Gastroesophageal sphincter (tissue), 4 donors: ENCODE data around the gene TCEAL1. TPM values are rescaled to one million over a fixed set of nuclear protein-coding genes. Genes with fewer than 3 reads are reported as not detected.
"Not testable (repeated sequence)": the region's sequence is repeated elsewhere in the genome, so short reads cannot be mapped to it uniquely, and the experiment has no call there.

Experiments used
- ATAC-seq: fragments of 150-250 bp; one replicate; pipeline ENCODE4 v1.9.1; 2016; ENCODE audit warnings: mild to moderate bottlenecking, moderate library complexity
- H3K27ac ChIP-seq, 4 donors: fragments of 200-600 bp; sonication (generic) in 3 of 4; 1 replicate in 3 of 4; 2 replicates in 1 of 4; pipeline ENCODE4 v1.5.1; 2016 to 2019
- H3K27me3 ChIP-seq: fragments of 200-600 bp; sonication (generic); one replicate; pipeline ENCODE4 v1.5.1; 2019
- H3K36me3 ChIP-seq, 2 donors: fragments of 200-600 bp; sonication (generic); one replicate each; pipeline ENCODE4 v1.5.1; 2019; ENCODE audit warnings: control low read depth in 1 of 2
- H3K4me1 ChIP-seq, 3 donors: fragments of 200-600 bp; sonication (generic); 1 replicate in 2 of 3; 2 replicates in 1 of 3; pipeline ENCODE4 v1.5.1; 2016 to 2019; ENCODE audit warnings: control low read depth in 2 of 3
- H3K4me3 ChIP-seq, 2 donors: fragments of 200-600 bp; sonication (generic); one replicate each; pipeline ENCODE4 v1.5.1; 2019; ENCODE audit warnings: mild to moderate bottlenecking in 1 of 2, moderate library complexity in 1 of 2
- H3K9me3 ChIP-seq, 3 donors: fragments of 200-600 bp; sonication (generic); one replicate each; pipeline ENCODE4 v1.5.1; 2017 to 2019; ENCODE audit warnings: control low read depth in 2 of 3
- CTCF ChIP-seq, 4 experiments: fragments of 200-600 bp in 2 of 4; fragments of 450-650 bp in 2 of 4; sonication (generic) in 1 of 4; IDR thresholded peaks; one replicate each; pipeline ENCODE4 v1.5.1; 2017 to 2019; ENCODE audit warnings: antibody characterized with exemption in 4 of 4, mild to moderate bottlenecking in 2 of 4, moderate library complexity in 2 of 4
- EP300 ChIP-seq: sonication (generic); formaldehyde crosslinking; IDR thresholded peaks from one replicate; pipeline ENCODE4 v1.6.1; 2017; ENCODE audit warnings: antibody characterized with exemption, mild to moderate bottlenecking
- POLR2A ChIP-seq, 2 donors: fragments of 450-650 bp; IDR thresholded peaks; one replicate each; pipeline ENCODE4 v1.6.1; 2017; ENCODE audit warnings: antibody characterized with exemption in 2 of 2, mild to moderate bottlenecking in 2 of 2, moderate library complexity in 1 of 2
- POLR2AphosphoS5 ChIP-seq: sonication (generic); formaldehyde crosslinking; IDR thresholded peaks from one replicate; pipeline ENCODE4 v1.6.1; 2017; ENCODE audit warnings: antibody characterized with exemption
- WGBS, 2 donors: methylation state at CpG; one replicate each; pipeline ENCODE4 v1.1.5; 2018; ENCODE audit warnings: low coverage in 1 of 2; 5-methylcytosine and 5-hydroxymethylcytosine counted together
- total RNA-seq, 4 donors: library from RNA; depleted of rRNA; stranded (reverse); fragments of >200 nt; gene quantifications; one replicate each; pipeline ENCODE4 v1.1.0, GENCODE V29; 2016

The TCEAL1 gene
- total RNA-seq, 4 donors from 2014 or later, result 177 to 424 (median 237) TPM

- Histone ChIP-seq H3K36me3 (no peaks in the 10 kb centered on the region), H3K9me3 (no peaks in the 10 kb centered on the region), H3K27me3 (no peaks in the 10 kb centered on the region), H3K27ac (no peak overlapping the region), H3K4me1 (no peaks in the 10 kb centered on the region), H3K4me3 (no peak overlapping the region)
- WGBS, 2 donors, result 71 to 100% methylated on average over 1 to 2 of the region's 2 CpGs
- no peak for ATAC-seq
- no peak for TF ChIP-seq EP300
- TF ChIP-seq POLR2AphosphoS5, result no peak
- TF ChIP-seq CTCF (IDR thresholded peaks at IDR 0.05), result no peak
- TF ChIP-seq POLR2A (IDR thresholded peaks at IDR 0.05), result no peak
These were observed 22.5 kb downstream of the TCEAL1 start for GRCh38 chrX:103651151-103651773.

GRCh38 chrX:103655230-103656000 lies 26.6 kb downstream of the TCEAL1 start:
- WGBS, 2 donors, result 53 to 81% methylated on average over 2 to 4 of the region's 7 CpGs
- not testable (repeated sequence) for H3K36me3 ChIP-seq, H3K27me3 ChIP-seq, H3K4me3 ChIP-seq, H3K4me1 ChIP-seq, H3K9me3 ChIP-seq, H3K27ac ChIP-seq, ATAC-seq

GRCh38 chrX:103656617-103657016 lies 27.8 kb downstream of the TCEAL1 start:
- no peak for ATAC-seq
- Histone ChIP-seq H3K4me1 (no peaks in the 10 kb centered on the region), H3K4me3 (no peak overlapping the region), H3K27me3 (no peaks in the 10 kb centered on the region), H3K36me3 (no peaks in the 10 kb centered on the region), H3K27ac (no peak overlapping the region), H3K9me3 (no peaks in the 10 kb centered on the region)
- TF ChIP-seq POLR2AphosphoS5 (no peak), CTCF (IDR thresholded peaks at IDR 0.05) (no peak), EP300 (no peak), POLR2A (IDR thresholded peaks at IDR 0.05) (no peak)
- 39% methylated on average over 3 of the region's 3 CpGs; no CpG with 5 or more reads in 1 of the 2 donors for WGBS, 2 donors

- H3K4me3 ChIP-seq, H3K27me3 ChIP-seq: not testable (repeated sequence)
- no CpG with 5 or more reads among the region's 2 CpGs for WGBS, 2 donors
These were observed 28.3 kb downstream of the TCEAL1 start for GRCh38 chrX:103657066-103657465.

GRCh38 chrX:103658681-103659433 lies 30.1 kb downstream of the TCEAL1 start:
- H3K36me3 ChIP-seq, result no peaks in the 10 kb centered on the region
- H3K9me3 ChIP-seq, result no peaks in the 10 kb centered on the region
- ATAC-seq, result no peak
- no peak overlapping the region for H3K27ac ChIP-seq
- no peaks in the 10 kb centered on the region for H3K27me3 ChIP-seq
- TF ChIP-seq EP300 (no peak), POLR2AphosphoS5 (no peak), CTCF (IDR thresholded peaks at IDR 0.05) (no peak), POLR2A (IDR thresholded peaks at IDR 0.05) (no peak)
- 58 to 80% methylated on average over 3 to 5 of the region's 5 CpGs for WGBS, 2 donors
- no peaks in the 10 kb centered on the region for H3K4me1 ChIP-seq
- H3K4me3 ChIP-seq, result no peak overlapping the region

More at GRCh38 chrX:103657066-103657465, 28.3 kb downstream of the TCEAL1 start:
- not testable (repeated sequence) for H3K9me3 ChIP-seq, H3K36me3 ChIP-seq, H3K4me1 ChIP-seq, H3K27ac ChIP-seq, ATAC-seq

GRCh38 chrX:103659460-103659859 lies 30.7 kb downstream of the TCEAL1 start:
- WGBS, 2 donors, result 92 to 100% methylated on average over 2 of the region's 2 CpGs
- not testable (repeated sequence) for H3K9me3 ChIP-seq

More at GRCh38 chrX:103659460-103659859, 30.7 kb downstream of the TCEAL1 start:
- not testable (repeated sequence) for H3K36me3 ChIP-seq, H3K4me3 ChIP-seq, ATAC-seq, H3K4me1 ChIP-seq, H3K27me3 ChIP-seq, H3K27ac ChIP-seq
